ENCODE measurements around the gene SPESP1.
"Not testable (repeated sequence)": the region's sequence is repeated elsewhere in the genome, so short reads cannot be mapped to it uniquely, and the experiment has no call there.

SPESP1 gene

GRCh38 chr15:68966996-68967395, 36.7 kb downstream of the SPESP1 start:
- DNase-seq, result no peak

DNA sequence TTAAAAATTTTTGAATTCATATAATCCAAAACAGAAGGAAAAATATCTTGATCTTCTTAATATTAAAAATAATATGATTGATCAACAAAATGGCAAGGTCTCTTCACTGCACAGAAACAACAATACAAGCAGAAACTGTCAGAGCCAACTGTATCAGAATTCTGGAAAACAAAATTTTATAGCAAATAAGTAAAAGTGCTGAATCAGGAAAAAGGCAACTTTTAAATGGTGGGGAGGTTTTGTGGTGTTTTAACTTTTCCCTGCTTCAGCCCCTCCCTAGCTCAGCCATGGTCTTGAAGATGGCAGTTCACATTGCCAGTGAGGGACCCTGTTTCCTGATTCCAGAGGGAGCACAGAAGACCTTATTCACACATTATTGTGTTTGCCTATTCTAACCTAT, 37.6 kb downstream of the SPESP1 start:
- no peak for DNase-seq

DNA sequence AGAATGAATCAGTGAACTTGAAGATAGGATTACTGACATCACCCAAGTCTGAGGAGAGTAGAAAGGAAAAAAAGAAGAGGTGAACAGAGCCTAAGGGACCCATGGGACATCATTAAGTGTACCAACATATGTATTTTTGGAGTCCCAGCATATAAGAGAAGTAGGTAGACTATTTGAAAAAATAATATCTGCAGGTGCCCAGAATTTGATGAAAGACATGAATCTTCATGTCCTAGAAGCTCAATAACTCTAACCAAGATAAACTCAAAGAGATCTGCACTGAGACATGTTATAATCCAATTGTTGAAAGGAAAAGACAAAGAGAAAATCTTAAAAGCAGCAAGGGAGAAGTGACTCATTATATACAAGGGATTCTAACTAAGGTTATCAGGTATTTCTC, 39.0 kb downstream of the SPESP1 start:
- no peak for DNase-seq

DNA sequence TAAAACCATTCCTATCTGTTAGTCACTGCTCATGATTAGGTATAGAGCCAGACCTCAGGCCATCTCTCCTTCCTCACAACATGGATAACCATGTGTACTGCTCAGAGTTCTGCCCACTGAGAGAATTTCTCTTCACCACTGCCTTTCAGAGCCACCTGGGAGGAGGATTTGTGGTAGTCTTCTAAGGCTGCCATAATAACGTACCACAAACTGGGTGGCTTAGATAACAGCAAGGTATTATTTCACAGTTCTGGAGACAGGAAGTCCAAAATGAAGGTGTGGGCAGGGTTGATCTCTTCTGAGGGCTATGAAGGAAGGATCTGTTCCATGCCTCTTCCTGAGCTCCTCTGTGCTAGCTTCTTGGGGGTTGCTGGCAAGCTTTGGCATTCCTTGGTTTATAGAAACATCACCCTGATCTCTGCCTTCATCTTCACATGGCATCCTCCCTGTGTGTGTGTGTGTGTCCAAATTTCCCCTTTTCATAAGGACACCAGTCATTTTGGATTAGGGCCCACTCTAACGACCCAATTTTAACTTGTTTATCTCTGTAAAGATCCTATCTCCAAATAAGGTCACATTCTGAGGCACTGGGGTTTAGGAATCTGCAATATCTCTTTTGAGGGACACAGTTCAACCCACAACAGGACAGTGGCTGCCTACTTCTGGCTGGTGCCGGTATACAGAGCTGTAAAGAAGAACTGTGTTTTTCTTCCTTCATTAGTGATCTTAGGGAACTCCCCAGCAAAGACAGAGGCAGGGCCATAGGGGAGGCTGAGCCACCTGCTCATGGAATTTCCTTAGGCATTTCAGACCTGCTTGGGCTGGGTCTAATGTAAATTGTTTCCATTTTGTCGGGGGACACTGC, 42.1 kb downstream of the SPESP1 start:
- DNase-seq, result no peak

GRCh38 chr15:68975651-68976160, 45.4 kb downstream of the SPESP1 start:
- not testable (repeated sequence) for DNase-seq

DNA sequence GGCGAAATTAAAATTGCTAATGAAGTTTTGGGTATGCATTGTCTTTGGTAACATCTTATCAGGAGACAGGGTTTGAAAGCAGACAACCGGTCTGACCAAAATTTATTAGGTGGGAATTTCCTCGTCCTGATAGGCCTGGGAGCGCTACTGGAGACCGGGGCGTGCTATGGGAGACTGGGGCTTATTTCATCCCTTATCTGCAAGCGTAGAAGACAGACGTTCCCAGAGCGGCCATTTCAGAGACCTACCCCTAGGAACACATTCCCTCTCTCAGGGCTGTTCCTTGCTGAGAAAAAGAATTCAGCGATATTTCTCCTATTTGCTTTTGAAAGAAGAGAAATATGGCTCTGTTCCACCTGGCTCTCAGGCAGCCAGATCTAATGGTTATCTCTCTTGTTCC, 47.1 kb downstream of the SPESP1 start:
- not testable (repeated sequence) for DNase-seq

GRCh38 chr15:68979006-68979405, 48.7 kb downstream of the SPESP1 start:
- no peak for DNase-seq

- no peak for DNase-seq
These were observed 49.5 kb downstream of the SPESP1 start for GRCh38 chr15:68979816-68980215.

DNA sequence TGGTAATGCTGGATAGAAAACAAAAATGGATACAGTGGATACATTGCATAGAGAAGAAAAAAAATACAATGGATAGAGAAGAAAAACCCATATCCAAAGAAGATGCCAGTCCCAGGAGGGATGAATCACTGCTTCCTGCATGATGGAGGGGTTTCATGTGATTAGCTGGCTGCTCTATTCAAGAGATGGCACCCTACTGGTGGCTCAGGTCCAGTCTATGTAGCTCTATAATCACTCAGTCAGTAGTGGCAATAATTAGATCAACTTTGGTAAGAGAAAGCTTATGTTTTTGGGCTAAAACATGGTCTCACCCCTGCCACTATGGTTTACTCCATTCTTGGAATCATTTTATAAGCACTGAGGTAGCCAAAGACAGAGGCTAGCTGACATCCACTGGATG, 50.5 kb downstream of the SPESP1 start:
- DNase-seq, result no peak

GRCh38 chr15:68981941-68982340, 51.6 kb downstream of the SPESP1 start:
- no peak for DNase-seq

GRCh38 chr15:68982976-68983563, 52.7 kb downstream of the SPESP1 start:
- DNase-seq, result no peak

DNA sequence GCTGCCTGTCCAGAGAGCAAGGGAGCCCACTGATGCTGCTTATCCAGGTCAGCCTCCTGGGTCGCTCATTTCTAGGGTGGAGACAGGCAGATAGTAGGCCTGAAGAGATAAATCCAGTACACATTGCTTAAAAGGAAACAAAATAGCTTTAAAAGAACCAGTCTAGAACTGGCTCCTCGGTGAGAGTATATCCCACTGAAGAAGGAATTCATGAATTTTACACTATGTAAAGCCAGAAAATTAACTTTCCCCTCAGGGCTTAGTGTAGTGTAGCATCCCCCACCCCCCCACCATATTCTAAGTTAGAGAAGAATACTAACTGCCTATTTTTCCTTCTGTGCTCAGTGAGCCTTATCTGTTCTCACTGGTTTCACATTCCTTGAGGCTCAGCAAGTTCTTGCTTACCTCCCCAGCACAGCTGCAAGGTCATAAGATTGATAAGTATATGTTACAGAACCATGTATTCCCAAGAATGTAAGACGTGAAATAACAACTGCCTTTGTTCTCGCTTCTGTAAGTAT, 53.7 kb downstream of the SPESP1 start:
- no peak for DNase-seq

DNA sequence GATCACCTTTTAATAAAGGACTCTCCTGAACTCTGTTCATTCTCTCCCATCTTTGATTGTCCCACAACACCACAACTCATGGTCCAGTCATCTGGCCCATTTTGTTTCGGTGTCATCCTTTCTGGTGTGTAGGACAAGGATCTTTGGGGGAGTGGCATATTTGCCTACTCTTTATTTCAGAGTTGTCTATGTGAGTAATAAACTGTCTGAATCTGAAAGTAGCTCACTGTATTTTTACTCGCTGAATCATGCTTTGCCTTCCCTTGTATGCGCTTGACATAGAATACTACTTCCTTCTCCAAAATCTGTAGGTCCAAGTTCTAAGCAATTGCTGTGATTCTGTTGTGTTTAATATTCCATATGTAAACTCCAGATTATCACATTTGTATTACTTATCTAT, 54.3 kb downstream of the SPESP1 start:
- no peak for DNase-seq

DNA sequence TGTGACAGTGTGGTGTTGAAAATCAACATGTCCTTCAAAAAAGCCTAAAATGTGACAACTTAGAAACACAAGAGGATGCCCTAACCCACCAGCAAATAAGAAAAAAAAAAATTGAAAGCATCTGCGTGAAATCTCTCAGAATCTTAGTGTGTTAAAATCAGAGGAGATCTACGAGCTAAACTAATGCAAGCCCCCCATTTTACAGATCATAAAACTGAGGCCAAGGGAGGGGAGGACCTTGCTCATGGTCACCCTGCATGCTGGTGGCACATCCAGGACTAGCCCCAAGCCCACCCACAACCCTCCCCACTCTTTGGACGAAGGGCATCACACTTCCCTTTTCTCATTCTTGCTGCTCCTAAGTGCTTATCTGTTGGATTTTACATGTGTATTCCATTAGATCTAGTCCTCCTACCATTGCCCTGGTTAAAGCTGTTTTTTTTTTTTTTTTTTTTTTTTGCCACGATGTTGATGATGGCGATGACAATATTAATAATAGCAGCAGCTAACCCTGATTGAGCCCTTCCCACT, 55.1 kb downstream of the SPESP1 start:
- DNase-seq, result no peak

- DNase-seq, result no peak
These were observed 56.0 kb downstream of the SPESP1 start for GRCh38 chr15:68986322-68986721.

GRCh38 chr15:68987120-68987519, 56.8 kb downstream of the SPESP1 start:
- DNase-seq, result no peak

- no peak for DNase-seq
These were observed 57.4 kb downstream of the SPESP1 start for GRCh38 chr15:68987676-68988075.

- no peak for DNase-seq
These were observed 59.4 kb downstream of the SPESP1 start for GRCh38 chr15:68989541-68990230.

GRCh38 chr15:68990231-68990991, 60.1 kb downstream of the SPESP1 start:
- no peak for DNase-seq

- no peak for DNase-seq
These were observed 60.7 kb downstream of the SPESP1 start for GRCh38 chr15:68990992-68991500.

- DNase-seq, result no peak
These were observed 61.4 kb downstream of the SPESP1 start for GRCh38 chr15:68991723-68992122.

DNA sequence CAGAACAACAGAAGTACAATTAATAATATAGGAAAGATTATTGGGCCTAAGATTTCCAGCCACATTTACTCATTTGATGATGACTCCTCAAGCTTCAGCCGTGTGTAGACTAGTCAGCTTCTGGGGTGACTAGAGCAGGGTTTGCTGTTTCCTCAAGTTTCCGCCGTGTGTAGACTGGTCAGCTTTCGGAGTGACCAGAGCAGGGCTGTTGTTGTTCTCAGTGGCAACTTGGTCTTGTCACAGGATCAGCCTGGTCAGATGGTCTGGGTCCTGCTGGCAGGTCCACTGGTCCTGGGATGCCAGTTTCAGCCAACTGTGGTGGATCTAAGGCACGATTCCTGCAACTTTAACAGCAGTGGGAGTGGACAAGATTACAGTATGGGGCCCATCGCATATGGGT, 62.4 kb downstream of the SPESP1 start:
- DNase-seq, result no peak
